ENCODE measurements around the gene REPIN1. TPM values are rescaled to one million over a fixed set of nuclear protein-coding genes. Genes with fewer than 3 reads are reported as not detected.

Gene REPIN1
- total and polyA plus RNA-seq, 9 of the 15 experiments (the other 6 are each of a cell fraction or from before 2014, with no cell fraction given): 8.1 to 283 (median 94.3) TPM

- no peak; the same call in 1 of the 2 replicates for TF ChIP-seq ZNF740 (CRISPR knock-in tag; IDR thresholded peaks at IDR 0.05)
- TF ChIP-seq ZNF740 (tag; IDR thresholded peaks at IDR 0.05): 0 out of 4 replicates have a peak, but pooled peaks of 1 of the 2 experiments have one; percentile 6
- peak; percentile 19 for TF ChIP-seq TBP (optimal IDR thresholded peaks at IDR 0.05; ENCODE audit: low read depth, low read length)
- TF ChIP-seq, protein P1, sequence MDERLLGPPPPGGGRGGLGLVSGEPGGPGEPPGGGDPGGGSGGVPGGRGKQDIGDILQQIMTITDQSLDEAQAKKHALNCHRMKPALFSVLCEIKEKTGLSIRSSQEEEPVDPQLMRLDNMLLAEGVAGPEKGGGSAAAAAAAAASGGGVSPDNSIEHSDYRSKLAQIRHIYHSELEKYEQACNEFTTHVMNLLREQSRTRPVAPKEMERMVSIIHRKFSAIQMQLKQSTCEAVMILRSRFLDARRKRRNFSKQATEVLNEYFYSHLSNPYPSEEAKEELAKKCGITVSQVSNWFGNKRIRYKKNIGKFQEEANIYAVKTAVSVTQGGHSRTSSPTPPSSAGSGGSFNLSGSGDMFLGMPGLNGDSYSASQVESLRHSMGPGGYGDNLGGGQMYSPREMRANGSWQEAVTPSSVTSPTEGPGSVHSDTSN (CRISPR knock-in tag; IDR thresholded peaks at IDR 0.05; ENCODE audit: low read depth): no peak
- TF ChIP-seq, protein P1 (tag; conservative IDR thresholded peaks at IDR 0.05; ENCODE audit: low read depth): peak; percentile 29; the same call in 1 of the 2 replicates
- TF ChIP-seq TAF15 (IDR thresholded peaks at IDR 0.05; ENCODE audit: low read depth, low read length): no peak
Measured at GRCh38 chr7:150406567-150407421, 38.2 kb downstream of the REPIN1 start (continued).

All from K562 (cell line).